DND-41 (cell line): ENCODE results near the gene GPR183.

Experiments used
- ATAC-seq: fragments of 200-7000 bp; cut with Tn5 transposase; 3 replicates; pipeline ENCODE4 v1.9.1; 2021; ENCODE audit warnings: low read depth; ENCODE audit not compliant: insufficient read depth
- DNase-seq: peaks from one replicate; pipeline ENCODE4 v3.0.0-alpha.2; 2020
- H2AFZ ChIP-seq: 2 replicates; pipeline ENCODE4 v1.6.0; 2012; ENCODE audit warnings: low read depth, low read length
- H3K27ac ChIP-seq: 2 replicates; pipeline ENCODE4 v1.5.1; 2012; ENCODE audit warnings: low read length, inconsistent platforms
- H3K27me3 ChIP-seq: fragments of 200-600 bp; sonication (generic); 2 replicates; pipeline ENCODE4 v1.6.0; 2012; ENCODE audit warnings: low read length, mild to moderate bottlenecking, inconsistent platforms; ENCODE audit not compliant: insufficient read depth, poor library complexity
- H3K36me3 ChIP-seq: 2 replicates; pipeline ENCODE4 v1.5.1; 2012; ENCODE audit warnings: low read length, inconsistent platforms; ENCODE audit not compliant: insufficient read depth
- H3K4me1 ChIP-seq: 2 replicates; pipeline ENCODE4 v1.5.1; 2012; ENCODE audit warnings: mild to moderate bottlenecking, low read length; ENCODE audit not compliant: insufficient read depth
- H3K4me2 ChIP-seq: 2 replicates; pipeline ENCODE4 v1.6.0; 2012; ENCODE audit warnings: mild to moderate bottlenecking, moderate library complexity, low read length, inconsistent platforms; ENCODE audit not compliant: insufficient read depth
- H3K4me3 ChIP-seq, 2 experiments: fragments of 200-600 bp in 1 of 2; shearing (Covaris generic) in 1 of 2; 2 replicates each; pipeline ENCODE4 v1.5.1; 2012 to 2016; ENCODE audit warnings: inconsistent platforms in 2 of 2, low read length in 2 of 2, mild to moderate bottlenecking in 2 of 2, low read depth in 1 of 2, moderate library complexity in 1 of 2
- H3K79me2 ChIP-seq: 2 replicates; pipeline ENCODE4 v1.6.0; 2012; ENCODE audit warnings: low read length, inconsistent platforms; ENCODE audit not compliant: insufficient read depth
- H3K9ac ChIP-seq: 2 replicates; pipeline ENCODE4 v1.6.0; 2012; ENCODE audit warnings: low read depth, mild to moderate bottlenecking, inconsistent platforms, low read length, moderate library complexity
- H3K9me3 ChIP-seq: 2 replicates; pipeline ENCODE4 v1.5.1; 2012; ENCODE audit warnings: low read length, moderate library complexity, mild to moderate bottlenecking, inconsistent platforms; ENCODE audit not compliant: insufficient read depth, severe bottlenecking
- H4K20me1 ChIP-seq: 2 replicates; pipeline ENCODE4 v1.6.0; 2012; ENCODE audit warnings: low read length; ENCODE audit not compliant: insufficient read depth
- CTCF ChIP-seq: IDR thresholded peaks from 2 replicates; pipeline ENCODE4 v1.5.1; 2012; ENCODE audit warnings: borderline replicate concordance, low read length, moderate library complexity, mild to moderate bottlenecking; ENCODE audit not compliant: poor library complexity, severe bottlenecking; ENCODE audit errors: extremely low read depth
- EZH2 ChIP-seq: IDR thresholded peaks from 3 replicates; pipeline ENCODE4 v1.6.1; 2012; ENCODE audit warnings: borderline replicate concordance, low read depth, mild to moderate bottlenecking, moderate library complexity, low read length, inconsistent platforms; ENCODE audit not compliant: severe bottlenecking

The GPR183 gene

DNA sequence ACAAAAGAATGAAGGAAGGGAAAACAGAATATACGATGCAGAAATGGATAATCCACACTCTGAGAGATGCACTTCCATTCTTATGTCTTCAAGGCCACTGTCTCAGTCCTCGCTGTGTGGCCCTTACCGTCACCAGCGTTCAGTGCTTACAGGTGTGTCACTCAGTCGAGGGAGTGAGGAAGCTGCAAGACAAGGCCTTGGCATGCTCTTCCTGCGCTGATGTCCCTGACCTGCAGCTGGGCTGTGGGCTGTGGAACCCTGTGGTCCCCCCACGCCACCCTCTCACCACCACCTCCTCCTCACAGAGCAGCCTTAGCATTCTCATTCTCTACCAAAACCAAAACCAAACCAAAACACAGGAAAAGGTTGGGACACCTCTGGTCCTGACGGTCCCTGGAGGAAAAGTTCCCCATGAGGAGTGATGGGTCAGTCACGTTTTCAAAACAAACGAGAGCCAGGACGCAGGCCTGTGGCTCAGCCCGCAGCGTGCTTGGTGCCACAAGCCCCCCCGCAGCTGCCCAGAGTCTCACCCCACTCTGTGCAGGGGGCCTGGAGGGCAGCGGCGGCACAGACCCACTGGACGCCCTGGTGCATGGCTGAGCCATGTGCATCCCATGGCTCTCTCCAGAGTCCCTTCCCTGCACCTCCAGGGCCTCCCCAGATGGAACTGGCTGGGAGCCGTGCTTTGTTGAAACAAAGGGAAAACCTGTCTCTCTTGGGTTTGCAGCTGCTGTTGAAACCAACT lies 48.2 kb upstream of the GPR183 start:
- no peak for ATAC-seq
- Histone ChIP-seq H2AFZ (no peak overlapping the region), H4K20me1 (peaks cover 5% of the 10 kb centered on the region), H3K4me1 (peaks cover 16% of the 10 kb centered on the region), H3K36me3 (peaks cover 85% of the 10 kb centered on the region), H3K4me3 (no peak overlapping the region), H3K79me2 (no peaks in the 10 kb centered on the region), H3K9me3 (no peaks in the 10 kb centered on the region), H3K4me2 (no peak overlapping the region), H3K27me3 (no peaks in the 10 kb centered on the region), H3K9ac (no peak overlapping the region), H3K27ac (peak overlapping the region; percentile 49; the same call in 1 of the 2 replicates)
- no peak for DNase-seq
- TF ChIP-seq CTCF (no peak), EZH2 (no peak)

- 0 out of 2 replicates have a peak, but pooled peaks cover 7% of the 10 kb centered on the region for H3K4me1 ChIP-seq
- no peak overlapping the region for H3K9ac ChIP-seq
- no peaks in the 10 kb centered on the region for H3K9me3 ChIP-seq
- H3K27ac ChIP-seq: no peak overlapping the region
- H3K4me2 ChIP-seq: no peak overlapping the region
- peaks cover 80% of the 10 kb centered on the region for H3K36me3 ChIP-seq
- DNase-seq (no peak), ATAC-seq (no peak)
- no peak overlapping the region for H3K4me3 ChIP-seq
- H3K27me3 ChIP-seq: no peaks in the 10 kb centered on the region
- no peak overlapping the region for H2AFZ ChIP-seq
- no peaks in the 10 kb centered on the region for H3K79me2 ChIP-seq
- peaks cover 5% of the 10 kb centered on the region for H4K20me1 ChIP-seq
- TF ChIP-seq CTCF: no peak
- no peak for TF ChIP-seq EZH2
These were observed 47.3 kb upstream of the GPR183 start for GRCh38 chr13:99354371-99354951.

DNA sequence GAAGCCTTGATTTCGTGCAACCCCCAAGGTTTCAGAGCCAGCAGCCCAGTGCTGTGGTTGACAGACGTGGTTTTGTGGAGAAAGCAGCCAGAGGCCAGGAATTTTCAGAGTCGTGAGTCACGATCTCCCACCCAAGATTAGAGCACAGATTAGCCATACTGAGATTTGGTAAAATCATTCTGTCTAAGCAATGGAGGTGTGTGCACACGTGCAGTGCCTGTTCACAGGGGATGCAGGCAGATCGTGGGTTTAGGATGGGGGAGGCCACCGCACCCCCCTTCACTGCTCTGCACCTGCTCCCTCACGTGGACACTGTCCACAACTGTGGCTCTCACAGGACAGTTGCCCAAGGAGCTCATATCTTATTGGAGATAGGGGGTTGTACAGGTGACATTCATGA lies 46.6 kb upstream of the GPR183 start:
- no peak for ATAC-seq
- H3K4me3 ChIP-seq: no peak overlapping the region
- no peak for TF ChIP-seq CTCF
- no peak for TF ChIP-seq EZH2
- no peaks in the 10 kb centered on the region for H3K79me2 ChIP-seq
- no peak overlapping the region for H3K4me2 ChIP-seq
- no peak overlapping the region for H2AFZ ChIP-seq
- peaks cover 80% of the 10 kb centered on the region for H3K36me3 ChIP-seq
- 0 out of 2 replicates have a peak overlapping the region, but pooled peaks have one; percentile 19 for H3K27ac ChIP-seq
- 0 out of 2 replicates have a peak, but pooled peaks cover 7% of the 10 kb centered on the region for H3K4me1 ChIP-seq
- H3K9me3 ChIP-seq: no peaks in the 10 kb centered on the region
- no peak overlapping the region for H3K9ac ChIP-seq
- H4K20me1 ChIP-seq: peaks cover 5% of the 10 kb centered on the region
- DNase-seq: no peak
- H3K27me3 ChIP-seq: no peaks in the 10 kb centered on the region
